Esophagus muscularis mucosa (tissue), 4 donors: ENCODE results near the gene RIC1. TPM values are rescaled to one million over a fixed set of nuclear protein-coding genes. Genes with fewer than 3 reads are reported as not detected.

ENCODE experiments used
- DNase-seq: peaks from one replicate; pipeline ENCODE4 v3.0.0-alpha.2; 2017; ENCODE audit errors: extremely low spot score
- H3K27ac ChIP-seq, 4 donors: fragments of 200-600 bp; sonication (generic); replicated peaks in 1 of 4; 1 replicate in 3 of 4; 2 replicates in 1 of 4; pipeline ENCODE4 v1.5.1; 2016 to 2019; ENCODE audit warnings: mild to moderate bottlenecking in 1 of 4
- H3K27me3 ChIP-seq, 4 donors: fragments of 200-600 bp; sonication (generic); one replicate each; pipeline versions ENCODE4 v1.5.1 to v1.6.0; 2016 to 2019
- H3K36me3 ChIP-seq, 4 donors: fragments of 200-600 bp; sonication (generic); one replicate each; pipeline ENCODE4 v1.5.1; 2016 to 2019
- H3K4me1 ChIP-seq, 4 donors: fragments of 200-600 bp; sonication (generic); one replicate each; pipeline ENCODE4 v1.5.1; 2016 to 2019
- H3K4me3 ChIP-seq, 4 donors: fragments of 200-600 bp; sonication (generic); 1 replicate in 2 of 4; 2 replicates in 2 of 4; pipeline ENCODE4 v1.5.1; 2016 to 2019; ENCODE audit warnings: mild to moderate bottlenecking in 4 of 4, moderate library complexity in 1 of 4
- H3K9me3 ChIP-seq, 4 donors: fragments of 200-600 bp; sonication (generic); 1 replicate in 3 of 4; 2 replicates in 1 of 4; pipeline ENCODE4 v1.5.1; 2016 to 2019
- EP300 ChIP-seq: sonication (generic); formaldehyde crosslinking; IDR thresholded peaks from one replicate; pipeline ENCODE4 v1.6.1; 2017; ENCODE audit warnings: antibody characterized with exemption
- POLR2A ChIP-seq: fragments of 450-650 bp; IDR thresholded peaks from one replicate; pipeline ENCODE4 v1.6.1; 2017; ENCODE audit warnings: antibody characterized with exemption, moderate library complexity, mild to moderate bottlenecking, low read depth
- POLR2AphosphoS5 ChIP-seq, 2 donors: sonication (generic); formaldehyde crosslinking; IDR thresholded peaks; one replicate each; pipeline ENCODE4 v1.6.1; 2017; ENCODE audit warnings: antibody characterized with exemption in 2 of 2
- WGBS: methylation state at CpG from one replicate; pipeline ENCODE4 v1.1.5; 2018; 5-methylcytosine and 5-hydroxymethylcytosine counted together
- intact Hi-C: fragments of 100-400 bp; cut with DNase I; formaldehyde crosslinking; loops from one replicate; pipeline ENCODE4 v1.15.1; 2023
- total RNA-seq, 4 donors: library from RNA; depleted of rRNA; stranded (reverse); fragments of >200 nt; gene quantifications; one replicate each; pipeline versions ENCODE4 v1.1.0 to v1.2.1, GENCODE V29; 2016
- TF ChIP-seq, protein P1 (sequence below), 3 experiments: fragments of 200-600 bp in 2 of 3; fragments of 450-650 bp in 1 of 3; sonication (generic) in 2 of 3; IDR thresholded peaks; one replicate each; pipeline ENCODE4 v1.5.1; 2017 to 2019; ENCODE audit warnings: antibody characterized with exemption in 3 of 3, mild to moderate bottlenecking in 2 of 3, moderate library complexity in 1 of 3

Gene RIC1
- total RNA-seq, 4 donors from 2014 or later: 51.6 to 64.9 (median 57.4) TPM

DNA sequence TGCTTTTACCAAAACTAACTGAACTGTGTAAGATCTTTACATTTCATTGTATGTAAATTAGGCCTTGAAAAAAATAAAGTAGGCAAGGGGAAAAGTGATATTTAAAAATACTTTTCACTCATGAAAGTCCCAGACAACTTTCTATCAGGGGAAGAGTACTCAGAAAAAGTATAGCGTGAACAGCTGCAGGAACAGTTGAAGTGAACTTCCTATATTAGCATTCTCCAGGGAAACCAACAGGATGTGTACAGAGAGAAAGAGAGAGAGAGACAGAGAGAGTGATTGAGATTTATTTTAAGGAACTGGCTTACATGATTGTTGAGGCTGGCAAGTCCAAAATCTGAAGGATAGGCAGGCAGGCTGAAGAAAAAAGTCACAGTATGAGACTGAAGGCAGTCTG, 162.0 kb downstream of the RIC1 start:
- TF ChIP-seq POLR2AphosphoS5 (IDR thresholded peaks at IDR 0.05) (no peak), POLR2A (no peak), EP300 (no peak)
- TF ChIP-seq, protein P1, sequence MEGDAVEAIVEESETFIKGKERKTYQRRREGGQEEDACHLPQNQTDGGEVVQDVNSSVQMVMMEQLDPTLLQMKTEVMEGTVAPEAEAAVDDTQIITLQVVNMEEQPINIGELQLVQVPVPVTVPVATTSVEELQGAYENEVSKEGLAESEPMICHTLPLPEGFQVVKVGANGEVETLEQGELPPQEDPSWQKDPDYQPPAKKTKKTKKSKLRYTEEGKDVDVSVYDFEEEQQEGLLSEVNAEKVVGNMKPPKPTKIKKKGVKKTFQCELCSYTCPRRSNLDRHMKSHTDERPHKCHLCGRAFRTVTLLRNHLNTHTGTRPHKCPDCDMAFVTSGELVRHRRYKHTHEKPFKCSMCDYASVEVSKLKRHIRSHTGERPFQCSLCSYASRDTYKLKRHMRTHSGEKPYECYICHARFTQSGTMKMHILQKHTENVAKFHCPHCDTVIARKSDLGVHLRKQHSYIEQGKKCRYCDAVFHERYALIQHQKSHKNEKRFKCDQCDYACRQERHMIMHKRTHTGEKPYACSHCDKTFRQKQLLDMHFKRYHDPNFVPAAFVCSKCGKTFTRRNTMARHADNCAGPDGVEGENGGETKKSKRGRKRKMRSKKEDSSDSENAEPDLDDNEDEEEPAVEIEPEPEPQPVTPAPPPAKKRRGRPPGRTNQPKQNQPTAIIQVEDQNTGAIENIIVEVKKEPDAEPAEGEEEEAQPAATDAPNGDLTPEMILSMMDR (IDR thresholded peaks at IDR 0.05): no peak
- no peaks in the 10 kb centered on the region for H3K27me3 ChIP-seq
- intact Hi-C loops: no loop called here
- H3K4me3 ChIP-seq: no peak overlapping the region
- H3K9me3 ChIP-seq: no peaks in the 10 kb centered on the region
- DNase-seq: no peak
- H3K4me1 ChIP-seq: peaks cover 0 to 6% (median 0%) of the 10 kb centered on the region in 4 donors
- peaks cover 0 to 23% (median 16%) of the 10 kb centered on the region in 4 donors for H3K36me3 ChIP-seq
- no peak overlapping the region for H3K27ac ChIP-seq
- 64% methylated on average over 1 of the region's 1 CpG for WGBS

DNA sequence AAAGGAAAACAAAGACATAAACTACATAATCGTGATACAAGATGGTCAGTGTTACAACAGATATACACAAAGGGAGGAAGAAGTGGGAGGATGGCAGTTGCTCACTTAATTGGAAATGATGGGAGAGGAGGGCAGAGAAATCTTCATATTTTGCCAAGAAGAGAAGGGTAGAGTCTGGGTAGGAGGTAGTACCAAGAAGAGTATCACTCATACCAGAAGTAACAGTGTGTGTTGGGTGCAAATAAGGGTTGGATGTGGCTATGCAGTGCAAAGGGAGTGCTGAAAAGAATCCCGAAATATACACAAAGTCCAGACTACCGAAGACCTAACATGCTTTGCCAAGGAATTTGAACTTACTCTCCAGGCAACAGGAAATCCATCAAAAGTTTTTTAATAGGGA, 163.0 kb downstream of the RIC1 start:
- no peak overlapping the region for H3K4me3 ChIP-seq
- peaks cover 0 to 6% (median 0%) of the 10 kb centered on the region in 4 donors for H3K4me1 ChIP-seq
- TF ChIP-seq POLR2A (no peak), EP300 (no peak), POLR2AphosphoS5 (IDR thresholded peaks at IDR 0.05) (no peak)
- no peaks in the 10 kb centered on the region for H3K9me3 ChIP-seq
- no peak overlapping the region for H3K27ac ChIP-seq
- 58% methylated on average over 3 of the region's 3 CpGs for WGBS
- H3K27me3 ChIP-seq: no peaks in the 10 kb centered on the region
- peaks cover 0 to 14% (median 10%) of the 10 kb centered on the region in 4 donors for H3K36me3 ChIP-seq
- intact Hi-C loops: no loop called here
- DNase-seq: no peak

DNA sequence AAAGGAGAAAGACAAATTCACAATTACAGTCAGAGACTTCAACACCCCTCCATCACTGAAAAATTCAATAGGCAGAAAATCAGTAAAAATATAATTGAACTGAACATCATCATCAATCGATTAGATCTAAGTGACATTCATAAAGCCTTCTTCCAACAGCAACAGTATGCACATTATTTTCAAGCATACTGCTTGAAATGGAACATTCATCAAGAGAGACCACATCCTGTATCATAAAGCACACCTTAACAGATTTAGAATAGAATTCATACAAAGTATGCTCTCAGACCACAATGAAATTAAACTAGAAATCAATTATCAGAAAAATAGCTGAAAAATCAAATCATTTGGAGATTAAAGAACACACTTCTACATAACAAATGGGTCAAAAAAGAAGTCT, 164.9 kb downstream of the RIC1 start:
- Histone ChIP-seq H3K36me3 (peaks cover 0 to 26% (median 14%) of the 10 kb centered on the region in 4 donors), H3K4me3 (no peak overlapping the region), H3K27me3 (no peaks in the 10 kb centered on the region), H3K9me3 (no peaks in the 10 kb centered on the region), H3K27ac (no peak overlapping the region), H3K4me1 (peaks cover 0 to 6% (median 0%) of the 10 kb centered on the region in 4 donors)
- TF ChIP-seq POLR2AphosphoS5 (IDR thresholded peaks at IDR 0.05) (no peak), POLR2A (no peak), EP300 (no peak)
- TF ChIP-seq, protein P1 (IDR thresholded peaks at IDR 0.05): no peak
- no peak for DNase-seq
- WGBS: 96% methylated on average over 1 of the region's 1 CpG
- intact Hi-C loops: no loop called here

DNA sequence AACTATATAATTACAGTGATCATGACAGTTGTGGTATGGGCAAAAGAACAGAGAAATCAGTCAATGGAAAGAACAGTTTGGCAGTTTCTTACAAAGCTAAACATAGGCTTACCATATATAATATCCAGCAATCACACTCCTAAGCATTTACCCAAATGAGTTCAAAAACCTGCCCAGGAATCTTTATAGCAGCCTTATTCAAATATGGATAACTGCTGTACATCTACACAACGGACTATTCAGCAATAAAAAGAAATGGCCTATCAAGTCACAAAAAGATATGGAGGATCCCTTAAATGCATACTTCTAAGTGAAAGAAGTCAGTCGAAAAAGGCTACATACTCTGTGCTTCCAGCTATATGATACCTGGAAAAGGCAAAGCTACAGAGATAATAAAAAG, 167.4 kb downstream of the RIC1 start:
- peaks cover 5 to 20% (median 7%) of the 10 kb centered on the region in 4 donors for H3K4me1 ChIP-seq
- no peaks in the 10 kb centered on the region for H3K9me3 ChIP-seq
- no peak for DNase-seq
- intact Hi-C loops: no loop called here
- WGBS: 92% methylated on average over 2 of the region's 2 CpGs
- peaks cover 0 to 28% (median 13%) of the 10 kb centered on the region in 4 donors for H3K36me3 ChIP-seq
- no peak overlapping the region for H3K27ac ChIP-seq
- TF ChIP-seq POLR2A: no peak
- TF ChIP-seq, protein P1 (IDR thresholded peaks at IDR 0.05): no peak
- TF ChIP-seq EP300: no peak
- TF ChIP-seq POLR2AphosphoS5 (IDR thresholded peaks at IDR 0.05): no peak
- H3K4me3 ChIP-seq: no peak overlapping the region
- H3K27me3 ChIP-seq: no peaks in the 10 kb centered on the region

DNA sequence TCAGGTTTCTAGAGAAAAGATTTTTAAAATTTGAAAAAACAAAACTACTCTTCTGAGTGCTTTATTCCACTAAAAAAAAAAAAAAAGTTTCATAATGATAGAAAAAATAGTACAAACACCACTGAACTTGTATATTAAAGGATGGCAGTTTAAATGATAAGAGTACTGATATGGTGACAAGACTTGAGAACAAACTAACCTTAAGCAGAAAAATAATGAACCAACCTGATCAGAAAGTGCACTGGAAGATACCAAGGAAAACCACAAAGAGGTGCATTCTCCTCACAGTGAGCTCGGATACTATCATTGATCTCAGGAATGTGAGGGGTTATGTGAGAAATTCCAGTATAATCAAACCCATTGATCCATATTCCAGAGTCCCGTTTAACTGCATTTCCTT, 169.7 kb downstream of the RIC1 start:
- Histone ChIP-seq H3K27me3 (no peaks in the 10 kb centered on the region), H3K27ac (no peak overlapping the region), H3K4me1 (peaks cover 7 to 26% (median 9%) of the 10 kb centered on the region in 4 donors), H3K9me3 (no peaks in the 10 kb centered on the region), H3K4me3 (no peak overlapping the region), H3K36me3 (peaks cover 0 to 29% (median 17%) of the 10 kb centered on the region in 4 donors)
- WGBS: 71% methylated on average over 2 of the region's 2 CpGs
- no peak for DNase-seq
- intact Hi-C loops: no loop called here
- TF ChIP-seq POLR2A (no peak), EP300 (no peak), POLR2AphosphoS5 (IDR thresholded peaks at IDR 0.05) (no peak)
- TF ChIP-seq, protein P1 (IDR thresholded peaks at IDR 0.05): no peak
